GM19455 (cell line): Measurements from ENCODE around the gene MAGI1.

Experiments
- ATAC-seq: cut with Tn5 transposase; IDR thresholded peaks from one replicate; pipeline ENCODE4 v1.9.1; 2021; ENCODE audit not compliant: unreplicated experiment

The MAGI1 gene

DNA sequence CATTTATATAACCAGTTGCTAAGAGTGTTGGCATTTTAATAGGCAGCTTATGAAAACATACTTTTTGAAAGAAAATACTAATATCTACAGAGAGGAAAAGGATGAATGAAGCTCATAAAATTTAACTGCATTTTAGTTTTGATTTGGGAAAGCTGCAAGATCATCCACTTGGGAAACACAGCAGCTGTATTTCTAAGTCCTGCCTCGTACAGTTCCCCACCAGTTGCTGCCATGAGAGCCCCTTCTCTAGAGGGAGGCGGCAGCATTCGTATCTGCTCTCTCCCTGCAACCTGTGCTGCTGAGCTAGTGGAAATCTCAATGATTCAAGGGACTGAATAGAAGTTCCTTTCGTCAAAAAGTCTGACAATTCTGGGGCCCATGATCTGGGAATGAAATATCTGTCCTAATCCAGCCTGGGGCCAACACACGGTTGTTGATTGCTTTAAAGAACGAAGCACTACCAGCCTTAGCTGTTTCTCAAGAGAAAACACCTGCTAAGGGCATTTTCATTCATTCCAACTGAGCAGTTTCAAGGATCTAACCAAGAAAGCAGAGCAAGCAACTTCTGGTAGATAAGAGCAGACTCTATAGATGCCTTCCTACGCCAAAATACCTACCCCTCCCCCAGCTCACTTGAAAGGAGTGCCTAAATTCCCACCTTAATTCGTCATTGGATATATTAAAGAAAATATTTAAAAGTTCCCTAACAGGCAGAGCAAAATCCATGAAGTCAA is 223.7 kb downstream of the MAGI1 start:
- no peak for ATAC-seq

DNA sequence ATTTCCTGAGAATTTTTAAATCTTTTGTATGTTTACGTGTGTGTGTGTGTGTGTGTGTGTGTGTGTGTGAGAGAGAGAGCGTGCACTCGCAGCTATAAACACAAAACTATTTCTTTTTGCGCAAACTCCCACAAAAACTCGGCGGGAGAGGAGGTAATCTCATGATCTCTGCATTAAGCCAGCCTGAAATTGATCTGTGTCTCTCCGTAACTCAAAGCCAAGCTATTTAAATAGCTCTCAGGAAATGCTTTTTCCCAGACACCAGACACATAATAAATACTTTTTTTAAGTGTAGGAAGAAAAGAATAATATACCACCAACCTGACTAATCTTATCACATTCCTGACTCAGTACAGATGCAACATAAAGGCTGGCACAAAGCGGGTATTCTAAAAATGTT is 226.8 kb downstream of the MAGI1 start:
- no peak for ATAC-seq

DNA sequence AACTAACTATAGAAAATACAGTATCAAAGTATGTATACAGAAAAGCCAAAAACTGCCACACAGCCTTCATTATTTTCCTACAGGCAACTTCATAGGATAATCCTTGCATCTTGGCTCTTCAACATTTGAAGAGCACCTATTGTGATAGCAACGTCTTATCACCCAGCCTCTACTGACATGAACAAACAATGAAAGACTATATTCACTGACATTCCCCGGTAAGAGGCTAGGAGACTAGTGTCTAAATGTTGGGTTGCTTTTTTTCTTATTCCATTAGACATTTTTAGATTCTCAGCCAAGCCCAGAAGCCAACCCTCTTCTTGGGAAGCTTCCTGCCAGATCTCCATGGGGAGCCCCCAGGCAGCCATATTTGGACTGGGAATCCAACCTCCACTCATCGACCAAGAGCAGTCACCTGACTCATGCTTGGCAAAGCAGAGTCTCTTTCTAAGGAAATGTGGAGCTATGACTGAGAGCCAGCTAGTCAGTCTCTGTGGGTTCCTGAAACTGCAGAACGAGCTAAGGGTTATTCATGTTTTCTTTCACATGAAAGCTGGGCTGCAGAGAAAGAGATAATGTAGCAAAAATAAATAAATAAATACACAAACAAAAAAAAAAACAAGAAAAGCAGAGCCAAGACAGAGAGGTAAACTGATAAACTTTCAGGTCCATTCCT is 227.5 kb downstream of the MAGI1 start:
- ATAC-seq: no peak

DNA sequence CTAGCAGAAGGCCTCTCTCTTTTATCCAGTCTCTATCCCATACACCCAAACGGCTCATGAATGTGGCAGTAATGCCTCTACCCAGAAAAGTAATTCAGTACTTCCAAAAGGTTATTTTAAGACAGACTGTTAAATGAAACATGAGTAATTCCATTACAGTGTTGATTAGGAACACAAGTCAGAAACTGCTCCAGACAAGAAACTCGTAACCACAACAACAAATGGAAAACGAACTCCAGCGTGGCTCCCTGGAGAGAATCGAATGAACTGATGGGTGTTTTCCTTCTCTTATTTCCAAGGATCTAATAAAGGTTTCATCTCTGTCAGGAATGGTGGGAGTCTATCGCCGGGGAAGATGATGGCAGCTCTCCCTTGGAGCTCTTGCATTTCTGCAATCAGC is 228.4 kb downstream of the MAGI1 start:
- ATAC-seq: no peak

DNA sequence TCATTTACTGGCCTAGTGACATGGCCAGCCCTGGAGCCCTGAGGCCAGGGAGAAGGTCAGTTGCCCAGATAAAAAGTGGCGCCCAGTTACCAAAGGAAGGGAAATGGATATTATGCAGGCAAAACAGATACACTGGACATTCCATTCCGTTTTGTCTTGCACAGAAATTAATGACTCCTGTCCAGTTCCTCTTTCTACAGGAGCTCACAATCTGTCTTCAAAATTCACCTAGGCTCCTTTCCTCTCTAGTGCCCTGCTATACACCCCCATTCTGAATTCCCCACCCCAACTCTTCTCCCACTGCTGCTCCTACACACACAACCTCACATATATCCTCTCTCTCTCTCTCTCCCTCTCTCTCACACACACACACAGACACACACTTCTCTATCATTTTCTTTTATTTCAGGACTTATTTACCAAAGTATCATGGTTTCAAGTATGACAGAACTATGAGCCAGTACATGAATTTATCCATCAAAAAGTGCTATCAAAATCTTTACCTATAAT is 229.0 kb downstream of the MAGI1 start:
- no peak for ATAC-seq

DNA sequence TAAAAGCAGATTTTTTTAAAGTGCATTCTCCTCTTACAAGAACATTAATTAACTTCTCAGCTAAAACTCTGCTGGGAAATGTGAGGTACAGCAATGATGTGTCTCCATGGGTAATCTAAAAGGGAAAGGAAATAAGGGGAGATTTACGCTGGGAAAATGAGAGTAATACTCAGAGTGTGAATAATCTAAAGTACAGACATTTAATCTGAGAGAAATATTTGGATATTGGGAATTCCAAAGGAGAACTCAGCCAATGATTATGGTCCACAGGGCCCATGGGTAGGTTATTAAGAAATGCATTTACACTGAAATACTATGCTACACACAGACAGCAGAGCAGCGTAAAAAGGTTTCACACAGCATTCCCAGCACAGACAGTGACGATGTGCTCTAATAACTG is 229.9 kb downstream of the MAGI1 start:
- ATAC-seq: no peak

DNA sequence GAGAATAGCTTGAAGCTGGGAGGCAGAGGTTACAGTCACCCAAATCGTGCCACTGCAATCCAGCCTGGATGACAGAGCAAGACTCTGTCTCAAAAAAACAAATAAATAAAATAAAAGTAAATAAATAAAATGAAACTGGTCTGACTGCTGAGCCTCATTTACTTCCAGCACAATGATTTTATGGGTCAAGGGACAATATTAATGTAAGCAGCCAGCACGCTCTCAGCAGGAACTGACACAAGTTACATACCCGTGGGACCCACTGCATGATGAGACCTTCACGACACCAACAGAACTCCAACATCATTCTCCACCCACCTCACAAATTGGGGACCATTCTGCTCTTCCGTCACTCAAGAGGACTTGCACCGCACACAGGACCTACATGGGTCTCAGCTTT is 230.3 kb downstream of the MAGI1 start:
- no peak for ATAC-seq

DNA sequence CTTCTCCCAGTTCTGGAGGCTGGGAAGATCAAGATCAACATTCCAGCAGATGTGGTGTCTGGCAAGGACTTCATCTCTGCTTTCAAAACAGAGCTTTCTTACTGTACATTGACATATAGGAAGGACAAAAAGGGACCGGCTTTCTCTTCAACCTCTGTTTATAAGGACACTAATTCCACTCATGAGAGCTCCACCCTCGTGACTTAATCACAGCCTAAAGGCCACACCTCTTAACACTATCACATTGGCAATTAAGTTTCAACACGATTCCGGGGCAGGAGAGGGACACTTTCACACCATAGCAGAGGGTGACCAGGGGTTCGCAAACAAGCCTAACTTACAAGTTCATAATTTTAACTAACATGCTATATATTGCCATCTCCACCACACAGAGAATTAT is 231.5 kb downstream of the MAGI1 start:
- no peak for ATAC-seq

DNA sequence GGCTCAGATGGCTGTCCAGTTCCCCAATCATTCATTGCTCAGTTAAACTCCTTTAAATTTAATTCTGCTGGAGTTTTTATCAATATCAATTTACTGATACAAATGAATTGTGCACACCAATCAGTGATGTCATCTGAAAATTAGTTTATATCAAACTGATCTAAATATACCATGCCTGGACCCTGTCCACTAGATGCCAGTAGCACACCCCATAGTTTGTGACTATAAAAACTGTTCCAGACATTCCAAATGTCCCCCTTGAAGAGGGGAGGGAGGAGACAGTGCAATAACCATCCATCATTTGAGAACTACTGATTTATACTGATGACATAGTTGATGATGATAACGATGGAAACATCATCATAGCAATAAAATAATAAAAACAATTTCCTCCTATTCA is 232.1 kb downstream of the MAGI1 start:
- ATAC-seq: no peak

DNA sequence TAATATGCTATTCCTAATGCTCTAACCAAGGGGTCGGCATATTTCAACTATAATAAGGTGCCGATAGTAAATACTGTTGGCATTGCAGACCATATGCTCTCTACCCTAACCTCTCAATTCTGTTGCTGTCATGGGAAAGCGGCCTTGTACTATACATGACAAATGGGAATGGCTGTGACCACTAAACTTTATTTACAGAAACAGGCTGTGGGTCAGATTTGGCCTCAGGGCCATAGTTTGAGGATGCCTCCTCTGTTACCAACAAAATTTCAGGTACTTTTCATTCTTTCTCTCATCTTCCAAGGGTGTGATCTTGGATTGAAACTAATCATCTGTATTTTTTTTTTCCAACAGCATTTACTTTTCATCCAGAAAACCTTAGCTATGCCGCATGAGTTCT is 242.0 kb downstream of the MAGI1 start:
- ATAC-seq: no peak

DNA sequence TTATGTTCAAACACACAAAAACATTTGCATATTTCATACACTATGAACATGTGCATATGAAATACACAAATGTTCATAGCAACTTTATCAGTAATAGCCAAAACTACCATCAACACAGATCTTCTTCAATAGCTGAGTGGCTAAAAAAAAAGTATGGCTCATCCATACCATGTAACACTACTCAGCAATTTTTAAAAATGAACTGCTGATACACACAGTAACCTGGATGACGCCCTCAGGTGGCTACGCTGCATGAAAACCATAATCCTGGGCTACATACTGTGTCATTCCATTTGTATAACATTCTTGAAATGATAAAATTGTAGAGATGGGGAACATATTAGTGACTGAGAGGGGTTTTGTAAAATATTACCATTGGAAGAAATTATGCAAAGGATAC is 243.6 kb downstream of the MAGI1 start:
- ATAC-seq: no peak

DNA sequence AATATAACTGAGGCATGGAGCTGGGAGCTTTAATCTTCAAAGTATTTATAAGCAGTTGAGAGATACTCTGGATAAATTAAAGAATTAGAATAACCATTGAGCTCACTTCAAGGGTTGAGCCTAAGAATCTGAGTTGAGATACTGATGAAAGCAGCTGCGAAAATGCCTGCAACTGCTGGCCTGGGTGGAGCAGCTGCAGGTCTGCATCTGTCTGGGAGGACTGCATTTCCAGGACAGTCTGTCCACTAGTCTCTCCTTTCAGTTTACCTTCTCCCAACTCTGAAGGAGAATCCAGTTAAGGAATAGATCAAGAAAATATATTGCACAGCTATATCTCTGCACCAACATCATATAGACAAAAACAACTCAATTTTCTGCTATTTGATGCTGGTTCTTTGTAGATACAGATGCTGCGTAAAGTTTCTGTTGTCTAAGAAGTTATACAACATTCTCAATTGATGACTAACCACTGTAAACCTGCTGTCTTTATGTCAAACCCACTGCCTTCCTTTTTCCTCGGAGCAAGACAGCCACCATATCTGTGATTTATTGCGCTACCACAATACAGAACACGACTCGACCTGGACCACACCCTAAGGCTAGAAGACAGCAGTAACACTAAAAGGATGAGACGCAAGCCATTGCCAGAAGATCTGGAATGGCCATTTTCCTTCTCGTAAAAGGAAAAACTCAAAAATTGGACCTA is 245.1 kb downstream of the MAGI1 start:
- ATAC-seq: no peak

DNA sequence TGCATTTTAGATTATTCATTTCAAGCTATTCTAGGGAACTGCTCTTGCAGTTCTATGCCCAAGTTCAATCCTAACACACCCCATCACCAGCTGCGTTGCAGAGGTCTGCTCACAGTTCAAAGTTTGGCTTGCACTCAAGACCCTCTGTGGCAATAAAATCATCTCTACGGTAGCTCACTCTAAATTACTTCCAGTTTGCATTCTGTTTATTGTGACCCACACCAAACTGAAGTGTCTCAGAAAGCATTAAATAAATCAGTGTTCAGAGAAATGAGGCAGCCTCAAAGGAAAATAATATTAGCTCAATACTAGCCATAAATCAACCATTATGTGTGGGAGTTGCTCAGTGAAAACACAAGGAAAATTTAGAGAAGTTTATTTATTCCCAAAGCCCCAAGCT is 250.3 kb downstream of the MAGI1 start:
- no peak for ATAC-seq

DNA sequence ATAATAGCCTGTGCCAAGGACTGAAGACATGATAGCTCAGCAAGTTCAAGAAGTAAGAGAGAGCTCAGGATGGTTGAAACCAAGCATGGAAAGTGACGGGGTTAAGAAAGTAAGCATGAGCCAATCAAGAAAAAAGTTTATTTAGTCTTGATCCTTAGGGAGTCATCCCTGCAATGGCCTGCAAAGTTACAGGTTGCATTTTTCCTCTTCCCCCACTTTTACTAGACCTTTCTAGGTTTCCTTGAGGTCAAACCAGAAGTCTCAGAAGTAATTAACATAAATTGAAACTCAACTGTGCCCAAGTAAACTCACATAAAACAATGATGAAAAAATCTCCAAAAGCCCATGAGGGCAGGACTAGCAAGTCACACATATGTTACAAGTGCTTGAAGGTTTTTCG is 250.9 kb downstream of the MAGI1 start:
- no peak for ATAC-seq

DNA sequence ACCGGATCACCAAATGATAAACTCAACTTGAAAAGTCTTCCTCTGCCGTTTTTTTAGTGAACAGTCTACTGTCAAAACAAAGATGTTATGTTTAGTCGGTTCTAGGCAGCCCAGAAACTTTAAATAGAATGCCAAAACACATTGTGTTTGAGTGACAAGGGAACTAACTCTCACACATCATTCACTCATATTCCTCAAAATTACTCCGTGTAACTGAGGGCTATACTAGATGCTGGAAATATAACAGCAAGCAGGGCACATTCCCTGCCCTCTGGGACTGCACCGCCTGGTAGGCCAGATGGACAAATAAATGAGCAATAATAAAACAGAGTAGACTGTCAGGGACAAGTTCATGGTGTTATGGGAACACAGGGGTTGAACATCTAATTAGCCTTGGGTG is 251.4 kb downstream of the MAGI1 start:
- ATAC-seq: no peak

DNA sequence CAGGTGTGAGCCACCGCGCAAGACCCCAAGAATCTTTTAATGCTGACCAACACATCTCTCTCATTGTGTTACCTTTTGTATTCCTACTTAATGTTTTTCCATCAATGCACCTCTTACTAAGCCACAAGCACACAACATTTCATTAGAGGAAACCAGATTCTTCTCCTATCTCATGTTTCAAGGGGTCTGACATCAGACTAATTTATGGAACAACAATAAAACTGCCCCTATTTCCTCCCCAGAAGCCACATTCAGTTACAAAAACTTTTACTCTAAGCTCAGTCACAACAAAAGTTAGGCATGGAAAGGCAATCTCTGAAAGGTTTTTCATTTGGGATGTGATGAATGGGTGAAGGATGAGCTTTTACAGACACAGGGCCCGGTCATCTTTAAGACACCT is 251.8 kb downstream of the MAGI1 start:
- ATAC-seq: no peak

DNA sequence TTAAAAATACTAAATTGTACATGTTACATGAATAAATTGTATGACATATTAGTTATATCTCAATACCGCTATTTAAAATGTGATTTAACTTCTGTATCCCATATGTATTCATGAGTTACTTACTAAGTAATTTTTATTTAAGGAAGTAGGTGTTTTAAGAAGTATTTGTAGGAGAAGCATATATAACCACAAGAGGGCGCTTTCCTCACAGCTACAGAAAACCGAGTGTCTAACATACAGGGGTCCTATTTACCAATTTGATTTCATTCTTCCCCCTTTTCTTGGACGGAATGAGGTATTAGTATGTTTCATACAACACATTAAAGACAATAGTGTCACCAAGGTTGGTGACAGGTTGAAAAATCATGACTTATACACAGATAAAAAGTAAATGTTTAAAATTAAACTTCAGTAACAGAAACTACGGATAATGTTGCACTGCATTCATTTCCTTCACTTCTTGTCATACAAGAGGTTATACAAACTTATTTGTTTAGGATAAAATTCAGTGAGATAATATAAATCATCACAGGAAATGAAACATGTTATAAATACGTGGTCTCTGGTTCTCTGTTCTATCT is 253.6 kb downstream of the MAGI1 start:
- ATAC-seq: no peak

DNA sequence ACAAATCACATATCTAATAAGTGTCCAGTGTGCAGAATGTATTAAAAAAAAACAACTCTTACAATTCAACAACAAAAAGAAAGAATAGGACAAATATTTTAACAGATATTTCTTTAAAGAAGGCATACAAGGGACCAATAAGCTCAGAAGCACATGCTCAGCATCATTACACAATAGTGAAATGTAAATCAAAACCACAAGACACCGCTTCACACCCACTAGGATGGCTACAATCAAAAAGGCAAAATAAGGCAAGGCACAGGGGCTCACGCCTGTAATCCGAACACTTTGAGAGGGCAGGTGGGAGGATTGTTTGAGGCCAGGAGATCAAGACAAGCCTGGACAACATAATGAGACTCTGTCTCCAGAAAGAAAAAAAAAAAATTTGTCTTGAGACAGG is 255.6 kb downstream of the MAGI1 start:
- ATAC-seq: no peak

DNA sequence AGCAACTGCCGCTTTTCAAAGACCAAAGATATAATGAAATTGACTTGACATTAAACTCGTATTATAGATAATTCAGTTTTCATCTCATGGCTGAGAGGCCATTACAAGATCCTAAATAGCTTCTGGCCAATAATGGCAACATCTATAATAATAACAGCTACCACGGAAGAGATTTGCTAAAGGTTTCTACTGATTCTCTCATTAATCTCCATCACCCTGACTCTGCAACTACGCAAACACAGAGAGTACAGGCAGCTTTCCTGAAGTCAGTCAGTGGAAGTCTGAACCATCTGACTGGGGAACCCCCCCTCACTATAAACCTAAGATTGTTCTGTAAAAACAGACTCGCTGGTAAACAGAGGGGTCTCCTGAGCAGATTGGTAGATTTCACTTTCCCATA is 257.1 kb downstream of the MAGI1 start:
- ATAC-seq: no peak

DNA sequence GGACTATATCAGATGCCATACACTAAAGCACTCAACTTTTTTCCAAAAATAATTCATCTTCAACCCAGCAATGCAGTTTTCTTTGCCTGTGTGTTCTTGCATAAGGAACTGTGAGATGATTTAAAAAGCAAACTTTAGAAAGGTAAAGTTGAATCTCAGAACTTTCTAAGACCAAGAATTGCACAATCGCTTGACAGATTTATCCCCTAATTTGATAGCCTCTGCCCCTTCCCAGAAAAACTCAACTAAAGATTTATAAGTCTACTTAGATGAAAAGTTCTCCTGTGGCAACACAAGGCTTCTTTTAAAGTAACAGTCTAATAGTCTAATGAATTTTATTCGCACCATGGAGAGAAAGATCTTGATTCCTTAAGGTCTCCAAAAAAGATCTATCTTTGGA is 259.3 kb downstream of the MAGI1 start:
- ATAC-seq: no peak

DNA sequence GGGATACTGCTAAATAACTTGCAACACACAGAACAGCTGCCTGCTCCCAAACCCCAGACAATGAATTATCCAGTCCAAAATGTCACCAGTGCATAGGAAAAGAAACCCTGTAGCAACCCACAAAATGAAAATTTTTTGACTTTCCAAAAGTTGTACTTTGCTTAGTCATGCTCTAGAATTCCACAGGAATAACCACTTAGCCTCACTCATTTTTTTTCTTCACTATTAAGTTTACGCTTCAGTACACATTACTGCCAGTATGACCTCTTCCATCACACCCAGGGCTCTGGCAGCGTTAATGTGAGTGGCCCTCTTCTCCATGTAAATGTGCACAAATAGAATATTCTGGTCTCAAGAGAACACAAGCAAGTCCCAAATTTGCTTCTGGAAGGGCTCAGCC is 259.8 kb downstream of the MAGI1 start:
- ATAC-seq: no peak

DNA sequence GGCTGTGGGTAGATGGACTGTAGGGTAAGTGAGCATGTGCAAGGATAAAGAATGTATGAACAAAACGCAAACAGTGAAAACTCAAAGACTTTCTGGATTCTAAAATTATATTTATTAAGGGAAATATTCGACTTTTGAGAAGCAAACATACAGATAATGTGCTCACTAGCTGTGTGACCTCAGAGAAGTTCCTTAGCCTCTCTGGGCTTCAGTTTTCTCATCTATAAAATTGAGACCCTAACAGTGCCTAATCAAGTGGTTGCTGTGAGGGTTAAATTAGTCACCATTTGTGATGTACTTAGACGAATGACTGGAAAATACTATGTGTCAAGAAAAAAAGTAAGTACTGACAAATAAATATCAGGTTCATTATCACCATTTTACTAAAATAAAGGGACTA is 261.7 kb downstream of the MAGI1 start:
- no peak for ATAC-seq
